Astrocyte (in vitro differentiated cells and primary cell): ENCODE data around the gene PHC3. TPM values are rescaled to one million over a fixed set of nuclear protein-coding genes. Genes with fewer than 3 reads are reported as not detected.
A peak's percentile ranks its signal among the peaks of the same experiment; 100 is the strongest.

ENCODE experiments used
- DNase-seq: peaks from one replicate; pipeline ENCODE4 v3.0.0-alpha.2; 2010; ENCODE audit warnings: low read depth
- FAIRE-seq: peaks from 2 replicates; lab custom pipeline; 2011; peaks lifted over from hg19 to GRCh38; lab: Jason Lieb, UNC
- H2AFZ ChIP-seq: 2 replicates; pipeline ENCODE4 v1.6.0; 2012; ENCODE audit warnings: low read depth, low read length, inconsistent platforms
- H3K27ac ChIP-seq: 2 replicates; pipeline ENCODE4 v1.5.1; 2011; ENCODE audit warnings: low read depth, low read length, inconsistent platforms
- H3K27me3 ChIP-seq: 2 replicates; pipeline ENCODE4 v1.6.0; 2011; ENCODE audit warnings: low read length, inconsistent platforms; ENCODE audit not compliant: insufficient read depth
- H3K36me3 ChIP-seq: 2 replicates; pipeline ENCODE4 v1.5.1; 2011; ENCODE audit warnings: low read length, inconsistent platforms; ENCODE audit not compliant: insufficient read depth
- H3K4me1 ChIP-seq: 2 replicates; pipeline ENCODE4 v1.5.1; 2011; ENCODE audit warnings: low read length, inconsistent platforms; ENCODE audit not compliant: insufficient read depth
- H3K4me2 ChIP-seq: 2 replicates; pipeline ENCODE4 v1.6.0; 2012; ENCODE audit warnings: low read length, inconsistent platforms
- H3K4me3 ChIP-seq: 2 replicates; pipeline ENCODE4 v1.5.1; 2011; ENCODE audit warnings: low read depth, mild to moderate bottlenecking, low read length, inconsistent platforms; ENCODE audit not compliant: insufficient read depth
- H3K79me2 ChIP-seq: 2 replicates; pipeline ENCODE4 v1.6.0; 2012; ENCODE audit warnings: mild to moderate bottlenecking, low read length, inconsistent platforms; ENCODE audit not compliant: insufficient read depth
- H3K9ac ChIP-seq: 2 replicates; pipeline ENCODE4 v1.6.0; 2012; ENCODE audit warnings: mild to moderate bottlenecking, low read length, inconsistent platforms
- H3K9me3 ChIP-seq: 2 replicates; pipeline ENCODE4 v1.5.1; 2012; ENCODE audit warnings: low read depth, mild to moderate bottlenecking, low read length, inconsistent platforms; ENCODE audit not compliant: insufficient read depth
- H4K20me1 ChIP-seq: 2 replicates; pipeline ENCODE4 v1.6.0; 2012; ENCODE audit warnings: low read length, inconsistent platforms; ENCODE audit not compliant: insufficient read depth
- H3K27ac Mint-ChIP-seq: one replicate; pipeline ENCODE4 v1.8.0; 2021; ENCODE audit warnings: mild to moderate bottlenecking, mixed read lengths; ENCODE audit not compliant: unreplicated experiment
- H3K27me3 Mint-ChIP-seq: one replicate; pipeline ENCODE4 v1.8.0; 2021; ENCODE audit warnings: low read depth, mixed read lengths; ENCODE audit not compliant: unreplicated experiment
- H3K36me3 Mint-ChIP-seq: one replicate; pipeline ENCODE4 v1.8.0; 2021; ENCODE audit warnings: low read depth, mixed read lengths; ENCODE audit not compliant: unreplicated experiment
- H3K4me1 Mint-ChIP-seq: one replicate; pipeline ENCODE4 v1.8.0; 2021; ENCODE audit warnings: low read depth, mixed read lengths; ENCODE audit not compliant: unreplicated experiment
- H3K4me3 Mint-ChIP-seq: one replicate; pipeline ENCODE4 v1.8.0; 2021; ENCODE audit warnings: mild to moderate bottlenecking, moderate library complexity, mixed read lengths; ENCODE audit not compliant: unreplicated experiment
- H3K9me3 Mint-ChIP-seq: one replicate; pipeline ENCODE4 v1.8.0; 2021; ENCODE audit warnings: mild to moderate bottlenecking, mixed read lengths; ENCODE audit not compliant: unreplicated experiment
- CTCF ChIP-seq: IDR thresholded peaks from 2 replicates; pipeline ENCODE4 v1.5.1; 2011; ENCODE audit warnings: low read depth, mild to moderate bottlenecking, inconsistent platforms, low read length, moderate library complexity; ENCODE audit not compliant: insufficient read depth
- EZH2 ChIP-seq: IDR thresholded peaks from 2 replicates; pipeline ENCODE4 v1.6.1; 2012; ENCODE audit warnings: mild to moderate bottlenecking, low read length, inconsistent platforms; ENCODE audit not compliant: insufficient read depth
- total RNA-seq: library from RNA; stranded (reverse); gene quantifications from 2 replicates; pipeline ENCODE4 v1.2.1, GENCODE V29; 2021

PHC3 gene
- total RNA-seq, 1 donor from 2014 or later = 40.8 TPM

- H3K4me3 Mint-ChIP-seq = no peak overlapping the region
Measured at GRCh38 chr3:170075441-170076091, 106.0 kb downstream of the PHC3 start.

GRCh38 chr3:170064108-170064507 is 117.4 kb downstream of the PHC3 start:
- FAIRE-seq (no peak), DNase-seq (no peak)
- Histone ChIP-seq H3K79me2 (no peaks in the 10 kb centered on the region), H2AFZ (no peak overlapping the region), H3K9ac (no peak overlapping the region), H3K9me3 (no peaks in the 10 kb centered on the region), H3K27ac (no peak overlapping the region), H4K20me1 (no peaks in the 10 kb centered on the region), H3K4me3 (no peak overlapping the region), H3K4me2 (no peak overlapping the region), H3K4me1 (no peaks in the 10 kb centered on the region), H3K36me3 (no peaks in the 10 kb centered on the region), H3K27me3 (no peaks in the 10 kb centered on the region)
- no peaks in the 10 kb centered on the region for H3K27me3 Mint-ChIP-seq
- H3K27ac Mint-ChIP-seq = no peak overlapping the region
- TF ChIP-seq EZH2 (no peak), CTCF (no peak)
- peaks cover 4% of the 10 kb centered on the region for H3K4me1 Mint-ChIP-seq
- peaks cover 4% of the 10 kb centered on the region for H3K9me3 Mint-ChIP-seq
- peaks cover 1% of the 10 kb centered on the region for H3K36me3 Mint-ChIP-seq
- H3K4me3 Mint-ChIP-seq = no peak overlapping the region

More at GRCh38 chr3:170075441-170076091, 106.0 kb downstream of the PHC3 start:
- Mint-ChIP-seq H3K4me1 (peaks cover 2% of the 10 kb centered on the region), H3K27ac (peak overlapping the region; percentile 34), H3K27me3 (no peaks in the 10 kb centered on the region), H3K9me3 (peaks cover 4% of the 10 kb centered on the region), H3K36me3 (peaks cover 19% of the 10 kb centered on the region)
- H3K79me2 ChIP-seq = no peaks in the 10 kb centered on the region
- no peak overlapping the region for H2AFZ ChIP-seq
- H3K9me3 ChIP-seq = no peaks in the 10 kb centered on the region
- no peaks in the 10 kb centered on the region for H3K4me1 ChIP-seq
- H3K4me3 ChIP-seq = no peak overlapping the region
- FAIRE-seq (no peak), DNase-seq (no peak)
- H3K27ac ChIP-seq = no peak overlapping the region
- TF ChIP-seq CTCF (no peak), EZH2 (no peak)
- no peak overlapping the region for H3K4me2 ChIP-seq
- peaks cover 3% of the 10 kb centered on the region for H3K36me3 ChIP-seq
- H3K9ac ChIP-seq = no peak overlapping the region
- no peaks in the 10 kb centered on the region for H3K27me3 ChIP-seq
- H4K20me1 ChIP-seq = no peaks in the 10 kb centered on the region

GRCh38 chr3:170063691-170064090 is 117.8 kb downstream of the PHC3 start:
- peaks cover 1% of the 10 kb centered on the region for H3K36me3 Mint-ChIP-seq
- H3K27me3 Mint-ChIP-seq = no peaks in the 10 kb centered on the region
- Histone ChIP-seq H3K27ac (no peak overlapping the region), H3K4me2 (no peak overlapping the region), H2AFZ (no peak overlapping the region), H3K79me2 (no peaks in the 10 kb centered on the region), H3K4me1 (no peaks in the 10 kb centered on the region), H3K9ac (no peak overlapping the region), H3K9me3 (no peaks in the 10 kb centered on the region), H3K27me3 (no peaks in the 10 kb centered on the region), H4K20me1 (no peaks in the 10 kb centered on the region), H3K36me3 (no peaks in the 10 kb centered on the region), H3K4me3 (no peak overlapping the region)
- H3K27ac Mint-ChIP-seq = no peak overlapping the region
- H3K4me3 Mint-ChIP-seq = no peak overlapping the region
- DNase-seq (no peak), FAIRE-seq (no peak)
- H3K9me3 Mint-ChIP-seq = peaks cover 4% of the 10 kb centered on the region
- peaks cover 4% of the 10 kb centered on the region for H3K4me1 Mint-ChIP-seq
- TF ChIP-seq CTCF = no peak
- no peak for TF ChIP-seq EZH2
